ENCODE measurements around the gene EXOC4.

- no peak for TF ChIP-seq EZH2 (IDR thresholded peaks at IDR 0.05; ENCODE audit: insufficient read depth, poor library complexity, severe bottlenecking)
- TF ChIP-seq EZH2phosphoT487 (IDR thresholded peaks at IDR 0.05; ENCODE audit: insufficient read depth, low read depth): no peak
Observed at GRCh38 chr7:133477791-133478190, 224.9 kb downstream of the EXOC4 start.
